ENCODE results near the gene CABP1. TPM values are rescaled to one million over a fixed set of nuclear protein-coding genes. Genes with fewer than 3 reads are reported as not detected.

CABP1 gene
- total and polyA plus RNA-seq, 2 experiments from 2014 or later, result not detected

GRCh38 chr12:120698665-120699064 is 58.2 kb downstream of the CABP1 start:
- TF ChIP-seq CTCF (IDR thresholded peaks at IDR 0.05; ENCODE audit: low read depth, low read length), result no peak
- H3K27me3 ChIP-seq, result no peaks in the 10 kb centered on the region
- H3K27ac ChIP-seq, result no peak overlapping the region
- no peak for DNase-seq (ENCODE audit: low read depth in 1 of 2, low spot score in 1 of 2)
- no peaks in the 10 kb centered on the region for H3K9me3 ChIP-seq (ENCODE audit: low read depth)
- no peak overlapping the region for H3K4me3 ChIP-seq
- no peaks in the 10 kb centered on the region for H3K4me1 ChIP-seq (ENCODE audit: low read depth)
- H3K36me3 ChIP-seq, result peaks cover 53% of the 10 kb centered on the region

GRCh38 chr12:120699553-120699952 is 59.1 kb downstream of the CABP1 start:
- no peaks in the 10 kb centered on the region for H3K27me3 ChIP-seq
- H3K27ac ChIP-seq, result no peak overlapping the region
- peaks cover 49% of the 10 kb centered on the region for H3K36me3 ChIP-seq
- DNase-seq (ENCODE audit: low read depth in 1 of 2, low spot score in 1 of 2), result no peak
- H3K9me3 ChIP-seq (ENCODE audit: low read depth), result no peaks in the 10 kb centered on the region
- H3K4me3 ChIP-seq, result no peak overlapping the region
- H3K4me1 ChIP-seq (ENCODE audit: low read depth), result no peaks in the 10 kb centered on the region
- no peak for TF ChIP-seq CTCF (IDR thresholded peaks at IDR 0.05; ENCODE audit: low read depth, low read length)

- no peak for TF ChIP-seq CTCF (IDR thresholded peaks at IDR 0.05; ENCODE audit: low read depth, low read length)
- DNase-seq (ENCODE audit: low read depth in 1 of 2, low spot score in 1 of 2), result no peak
- Histone ChIP-seq H3K4me3 (no peak overlapping the region), H3K4me1 (ENCODE audit: low read depth) (no peaks in the 10 kb centered on the region), H3K9me3 (ENCODE audit: low read depth) (no peaks in the 10 kb centered on the region), H3K27me3 (no peaks in the 10 kb centered on the region), H3K27ac (no peak overlapping the region), H3K36me3 (peaks cover 36% of the 10 kb centered on the region)
Measured at GRCh38 chr12:120700886-120701285, 60.5 kb downstream of the CABP1 start.

- peaks cover 19% of the 10 kb centered on the region for H3K36me3 ChIP-seq
- H3K4me3 ChIP-seq, result no peak overlapping the region
- H3K4me1 ChIP-seq (ENCODE audit: low read depth), result no peaks in the 10 kb centered on the region
- peak overlapping the region; percentile 54 for H3K27ac ChIP-seq
- TF ChIP-seq CTCF (IDR thresholded peaks at IDR 0.05; ENCODE audit: low read depth, low read length), result no peak
- no peaks in the 10 kb centered on the region for H3K27me3 ChIP-seq
- H3K9me3 ChIP-seq (ENCODE audit: low read depth), result no peaks in the 10 kb centered on the region
- DNase-seq (ENCODE audit: low read depth in 1 of 2, low spot score in 1 of 2), result no peak
Measured at GRCh38 chr12:120702637-120703036, 62.2 kb downstream of the CABP1 start.

GRCh38 chr12:120703311-120703942 is 63.0 kb downstream of the CABP1 start:
- no peaks in the 10 kb centered on the region for H3K27me3 ChIP-seq
- no peak overlapping the region for H3K4me3 ChIP-seq
- no peaks in the 10 kb centered on the region for H3K9me3 ChIP-seq (ENCODE audit: low read depth)
- H3K36me3 ChIP-seq, result peaks cover 16% of the 10 kb centered on the region
- peak overlapping the region; percentile 54 for H3K27ac ChIP-seq
- H3K4me1 ChIP-seq (ENCODE audit: low read depth), result no peaks in the 10 kb centered on the region
- DNase-seq (ENCODE audit: low read depth in 1 of 2, low spot score in 1 of 2), result no peak
- no peak for TF ChIP-seq CTCF (IDR thresholded peaks at IDR 0.05; ENCODE audit: low read depth, low read length)
